Measurements from ENCODE around the gene NLGN2. TPM values are rescaled to one million over a fixed set of nuclear protein-coding genes. Genes with fewer than 3 reads are reported as not detected.

The NLGN2 gene
- total and polyA plus RNA-seq, 5 experiments from 2014 or later = 0.03 to 14.7 (median 0.23) TPM

- H3K27ac Mint-ChIP-seq = peak overlapping the region; percentile 63 to 97 (median 92)
- H3K36me3 Mint-ChIP-seq = peaks cover 0 to 32% (median 4%) of the 10 kb centered on the region in 3 donors
- DNase-seq = peak in 9 of 10 donors; percentile 49 to 88 (median 76)
- H3K4me1 Mint-ChIP-seq = peaks cover 18 to 49% (median 37%) of the 10 kb centered on the region in 4 donors
- H3K9me3 Mint-ChIP-seq = no peaks in the 10 kb centered on the region
- H3K27me3 Mint-ChIP-seq = no peaks in the 10 kb centered on the region
- peak overlapping the region; percentile 83 to 97 (median 94) for H3K4me3 Mint-ChIP-seq
- POLR2A ChIA-PET = interaction anchor here (0.6 to 4.4 kb wide), 17 partner anchors 9 to 293 kb away, joined by 3 to 50 read pairs (median 5); partner anchors contain the start of genes ACAP1, MPDU1, NLGN2 and POLR2A
- ATAC-seq = peak; percentile 77 to 79
These were observed 13.8 kb upstream of the NLGN2 start for GRCh38 chr17:7393613-7394451.

- Mint-ChIP-seq H3K36me3 (peaks cover 0 to 26% (median 4%) of the 10 kb centered on the region in 3 donors), H3K27me3 (no peaks in the 10 kb centered on the region), H3K4me1 (peaks cover 18 to 46% (median 37%) of the 10 kb centered on the region in 4 donors), H3K9me3 (no peaks in the 10 kb centered on the region), H3K4me3 (peak within 1 kb of the TSS; percentile 93 to 97 (median 94)), H3K27ac (peak within 1 kb of the TSS; percentile 85 to 97 (median 94))
- POLR2A ChIA-PET = interaction anchor here (0.6 to 4.4 kb wide), 16 partner anchors 9 to 292 kb away, joined by 3 to 50 read pairs (median 6); partner anchors contain the start of genes ACAP1, NLGN2, POLR2A and TMEM102
- DNase-seq (peak; percentile 64 to 93 (median 84)), ATAC-seq (peak; percentile 84 to 87)
These were observed 13.0 kb upstream of the NLGN2 start, which contains the start of gene PLSCR3 for GRCh38 chr17:7394452-7395191. Gene PLSCR3, minus strand, starts transcription at chr17:7394525. Its CDS starts 415 bp downstream, at chr17:7394110.

GRCh38 chr17:7396147-7396546 is 11.5 kb upstream of the NLGN2 start:
- H3K4me1 Mint-ChIP-seq = peaks cover 15 to 35% (median 31%) of the 10 kb centered on the region in 4 donors
- no peaks in the 10 kb centered on the region for H3K9me3 Mint-ChIP-seq
- no peak for DNase-seq
- ATAC-seq = no peak
- peaks cover 0 to 12% (median 4%) of the 10 kb centered on the region in 3 donors for H3K36me3 Mint-ChIP-seq
- peak overlapping the region in 2 of 10 donors; percentile 27 to 59 for H3K27ac Mint-ChIP-seq
- POLR2A ChIA-PET = interaction anchor here (0.6 to 4.7 kb wide), 5 partner anchors 7 to 59 kb away, joined by 3 to 50 read pairs (median 5); partner anchors contain the start of genes ACAP1 and TMEM256
- H3K4me3 Mint-ChIP-seq = peak overlapping the region in 5 of 10 donors; percentile 16 to 78 (median 43)
- no peaks in the 10 kb centered on the region for H3K27me3 Mint-ChIP-seq

GRCh38 chr17:7398612-7399011 is 9.0 kb upstream of the NLGN2 start:
- Mint-ChIP-seq H3K27ac (peak overlapping the region in 1 of 10 donors; percentile 2), H3K36me3 (no peaks in the 10 kb centered on the region), H3K9me3 (no peaks in the 10 kb centered on the region), H3K4me1 (peaks cover 9 to 26% (median 22%) of the 10 kb centered on the region in 4 donors), H3K27me3 (no peaks in the 10 kb centered on the region), H3K4me3 (no peak overlapping the region)
- ATAC-seq (no peak), DNase-seq (no peak)
- POLR2A ChIA-PET = interaction anchor here (0.5 to 4.7 kb wide), 3 partner anchors 10 to 287 kb away, joined by 3 to 29 read pairs (median 3); no protein-coding TSS in a partner anchor

- Mint-ChIP-seq H3K4me3 (peak overlapping the region; percentile 92 to 98 (median 96)), H3K4me1 (peaks cover 13 to 32% (median 25%) of the 10 kb centered on the region in 4 donors), H3K36me3 (no peaks in the 10 kb centered on the region), H3K9me3 (no peaks in the 10 kb centered on the region), H3K27me3 (peaks cover 0 to 2% (median 0%) of the 10 kb centered on the region in 5 donors), H3K27ac (peak overlapping the region; percentile 79 to 99 (median 97))
- POLR2A ChIA-PET = interaction anchor here (0.6 to 3.6 kb wide), 16 partner anchors 9 to 594 kb away, joined by 3 to 50 read pairs (median 7); partner anchors contain the start of genes ACAP1, NEURL4, PLSCR3 and POLR2A
- ATAC-seq (no peak), DNase-seq (peak in 5 of 10 donors; percentile 19 to 53 (median 37))
These were observed 4.5 kb upstream of the NLGN2 start for GRCh38 chr17:7403043-7403726.

GRCh38 chr17:7403727-7403976 is 4.0 kb upstream of the NLGN2 start:
- Mint-ChIP-seq H3K27me3 (peaks cover 0 to 2% (median 0%) of the 10 kb centered on the region in 5 donors), H3K4me1 (peaks cover 13 to 32% (median 25%) of the 10 kb centered on the region in 4 donors), H3K9me3 (no peaks in the 10 kb centered on the region), H3K36me3 (no peaks in the 10 kb centered on the region), H3K27ac (peak overlapping the region; percentile 89 to 99 (median 98)), H3K4me3 (peak overlapping the region; percentile 92 to 98 (median 96))
- DNase-seq (no peak), ATAC-seq (peak; percentile 17 to 38)
- POLR2A ChIA-PET = interaction anchor here (0.6 to 3.6 kb wide), 19 partner anchors 9 to 283 kb away, joined by 3 to 50 read pairs (median 5); partner anchors contain the start of genes ACAP1, MPDU1, NEURL4 and PLSCR3

GRCh38 chr17:7403977-7404736 is 3.5 kb upstream of the NLGN2 start, which contains the start of gene TMEM256:
Gene TMEM256, minus strand, starts transcription at chr17:7404097. Its CDS starts 13 bp downstream, at chr17:7404084.
- DNase-seq (peak; percentile 89 to 97 (median 93)), ATAC-seq (peak; percentile 87 to 91)
- Mint-ChIP-seq H3K27me3 (peaks cover 0 to 4% (median 0%) of the 10 kb centered on the region in 5 donors), H3K9me3 (no peaks in the 10 kb centered on the region), H3K4me3 (peak within 1 kb of the TSS; percentile 92 to 98 (median 96)), H3K36me3 (no peaks in the 10 kb centered on the region), H3K27ac (peak within 1 kb of the TSS; percentile 89 to 99 (median 98)), H3K4me1 (peaks cover 15 to 35% (median 28%) of the 10 kb centered on the region in 4 donors)
- POLR2A ChIA-PET = interaction anchor here (0.6 to 3.6 kb wide), 22 partner anchors 10 to 283 kb away, joined by 3 to 50 read pairs (median 4); partner anchors contain the start of genes ACAP1, MPDU1, NEURL4 and PLSCR3

GRCh38 chr17:7404737-7405349 is 2.8 kb upstream of the NLGN2 start:
- Mint-ChIP-seq H3K27me3 (peaks cover 0 to 4% (median 0%) of the 10 kb centered on the region in 5 donors), H3K9me3 (no peaks in the 10 kb centered on the region), H3K36me3 (no peaks in the 10 kb centered on the region), H3K4me1 (peaks cover 21 to 36% (median 31%) of the 10 kb centered on the region in 4 donors), H3K4me3 (peak overlapping the region; percentile 92 to 98 (median 96)), H3K27ac (peak overlapping the region; percentile 89 to 99 (median 98))
- DNase-seq (peak in 5 of 10 donors; percentile 58 to 86 (median 77)), ATAC-seq (peak; percentile 48 to 56)
- POLR2A ChIA-PET = interaction anchor here (0.7 to 3.6 kb wide), 17 partner anchors 11 to 282 kb away, joined by 3 to 50 read pairs (median 6); partner anchors contain the start of genes ACAP1, MPDU1, NEURL4 and PLSCR3

GRCh38 chr17:7405350-7406234 is 2.1 kb upstream of the NLGN2 start:
- ATAC-seq (no peak), DNase-seq (no peak)
- Mint-ChIP-seq H3K4me3 (peak overlapping the region; percentile 75 to 96 (median 86)), H3K4me1 (peaks cover 22 to 36% (median 31%) of the 10 kb centered on the region in 4 donors), H3K36me3 (no peaks in the 10 kb centered on the region), H3K27ac (peak overlapping the region; percentile 48 to 95 (median 88)), H3K27me3 (peaks cover 0 to 4% (median 0%) of the 10 kb centered on the region in 5 donors), H3K9me3 (no peaks in the 10 kb centered on the region)
- POLR2A ChIA-PET = interaction anchor here (1.0 to 3.5 kb wide), 4 partner anchors 11 to 79 kb away, joined by 3 to 40 read pairs (median 20); partner anchors contain the start of genes PLSCR3, POLR2A and TMEM102
